NB4 (cell line): Measurements from ENCODE around the gene MEGF6.
"Not testable (repeated sequence)": the region's sequence is repeated elsewhere in the genome, so short reads cannot be mapped to it uniquely, and the experiment has no call there.

Source experiments
- DNase-seq: peaks from one replicate; pipeline ENCODE4 v3.0.0; 2010; ENCODE audit warnings: low read depth
- H3K4me3 ChIP-seq: one replicate; pipeline ENCODE4 v1.5.1; 2011; ENCODE audit warnings: mild to moderate bottlenecking, low read depth, low read length, moderate library complexity
- CTCF ChIP-seq: IDR thresholded peaks from one replicate; pipeline ENCODE4 v1.5.1; 2012; ENCODE audit warnings: low read depth, low read length
- MYC ChIP-seq: IDR thresholded peaks from 2 replicates; pipeline ENCODE4 v1.6.1; 2011; ENCODE audit warnings: low read depth, low read length
- POLR2A ChIP-seq: IDR thresholded peaks from 2 replicates; pipeline ENCODE4 v1.6.1; 2011; ENCODE audit warnings: mild to moderate bottlenecking; ENCODE audit not compliant: insufficient read length; ENCODE audit errors: extremely low read depth
- TF ChIP-seq, protein P1 (sequence below): IDR thresholded peaks from 2 replicates; pipeline ENCODE4 v1.6.1; 2011; ENCODE audit warnings: low read depth, low read length

MEGF6 gene

DNA sequence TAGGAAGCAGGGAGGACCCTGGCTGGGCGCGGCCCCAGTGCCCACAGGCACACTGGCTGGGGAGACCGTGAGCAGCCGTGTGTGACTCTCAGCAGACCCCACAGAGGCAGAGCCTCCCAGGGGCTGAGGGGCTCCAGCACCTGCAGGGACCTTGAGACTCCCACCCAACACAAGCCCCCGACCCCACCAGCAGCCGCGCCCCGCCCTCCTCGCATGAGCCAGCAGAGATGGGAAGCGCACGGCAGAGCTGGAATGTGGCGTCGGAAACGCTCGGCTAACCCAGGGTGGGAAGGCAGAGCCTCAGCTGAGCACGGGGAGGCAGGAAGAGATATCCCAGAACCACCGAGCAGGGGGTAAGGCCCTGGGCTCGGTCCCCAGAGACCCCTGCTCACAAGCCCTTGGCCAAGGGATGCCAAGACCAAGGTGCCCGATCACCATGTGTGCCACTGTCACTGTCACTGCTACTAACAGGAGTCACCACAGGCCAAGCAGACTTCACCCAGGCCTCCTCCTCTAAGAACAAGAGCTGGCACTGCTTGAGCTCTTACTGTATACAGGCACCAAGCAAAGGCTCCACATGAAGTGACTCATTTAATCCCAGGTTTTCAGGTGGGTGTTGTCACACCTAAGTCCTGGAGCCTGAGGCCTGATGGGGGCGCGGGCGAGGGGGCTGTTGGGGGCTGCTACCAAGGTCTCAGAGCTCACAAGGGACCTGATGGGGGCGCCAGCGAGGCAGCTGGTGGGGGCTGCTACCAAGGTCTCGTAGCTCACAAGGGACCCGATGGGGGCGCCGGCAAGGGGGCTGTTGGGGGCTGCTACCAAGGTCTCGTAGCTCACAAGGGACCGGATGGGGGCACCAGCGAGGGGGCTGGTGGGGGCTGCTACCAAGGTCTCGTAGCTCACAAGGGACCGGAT is 20.1 kb downstream of the MEGF6 start:
- TF ChIP-seq CTCF (no peak), POLR2A (no peak), MYC (no peak)
- TF ChIP-seq, protein P1, sequence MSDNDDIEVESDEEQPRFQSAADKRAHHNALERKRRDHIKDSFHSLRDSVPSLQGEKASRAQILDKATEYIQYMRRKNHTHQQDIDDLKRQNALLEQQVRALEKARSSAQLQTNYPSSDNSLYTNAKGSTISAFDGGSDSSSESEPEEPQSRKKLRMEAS = no peak
- no peak for DNase-seq
- no peak overlapping the region for H3K4me3 ChIP-seq

DNA sequence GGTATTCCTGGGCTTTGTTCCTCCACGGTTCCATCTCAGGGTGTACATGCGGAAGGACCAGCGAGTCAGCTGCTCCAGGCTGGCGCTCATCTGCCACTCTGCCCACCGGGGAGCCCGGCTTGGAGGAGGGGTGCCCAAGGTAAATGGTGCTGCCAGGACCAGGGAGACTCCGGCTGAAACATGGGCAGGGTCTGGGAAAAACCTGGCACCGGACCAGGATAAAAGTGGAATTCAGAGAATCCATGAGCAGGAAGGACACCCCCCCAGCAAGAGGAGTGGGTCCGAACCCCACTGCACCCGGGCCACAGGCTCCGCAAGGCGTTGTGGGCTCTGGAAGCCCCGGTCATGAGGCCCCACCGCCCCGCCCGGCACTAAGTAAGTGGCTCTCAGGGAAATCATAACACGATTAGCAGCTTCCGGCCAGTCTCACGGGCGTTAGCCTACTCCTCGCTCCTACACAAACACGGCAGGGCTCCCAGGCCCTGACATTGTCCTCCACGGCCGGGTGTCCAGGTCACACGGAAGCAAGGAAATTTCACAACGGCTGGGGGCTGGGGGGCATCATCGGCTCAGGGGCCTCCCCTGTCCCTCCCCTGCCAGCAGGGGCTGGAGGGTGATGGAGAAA is 21.1 kb downstream of the MEGF6 start:
- no peak overlapping the region for H3K4me3 ChIP-seq
- TF ChIP-seq POLR2A = no peak
- TF ChIP-seq, protein P1 = no peak
- no peak for DNase-seq

DNA sequence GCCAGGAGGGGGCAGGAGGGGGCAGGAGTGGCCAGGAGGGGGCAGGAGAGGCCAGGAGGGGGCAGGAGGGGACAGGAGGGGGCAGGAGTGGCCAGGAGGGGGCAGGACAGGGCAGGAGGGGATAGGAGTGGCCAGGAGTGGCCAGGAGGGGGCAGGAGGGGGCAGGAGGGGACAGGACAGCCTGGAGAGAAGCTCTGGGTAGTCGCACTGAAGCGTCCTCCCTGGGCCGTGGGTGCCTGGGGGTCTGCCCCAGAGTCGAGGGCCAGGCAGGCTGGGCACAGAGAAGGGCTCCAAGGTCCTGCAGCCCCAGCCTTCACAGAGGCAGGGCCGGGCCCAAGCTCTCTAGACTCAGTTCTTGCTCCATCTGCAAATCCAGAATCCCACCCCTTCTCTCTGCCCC is 22.9 kb downstream of the MEGF6 start:
- TF ChIP-seq CTCF (no peak), MYC (no peak), POLR2A (no peak)
- TF ChIP-seq, protein P1 = no peak
- no peak for DNase-seq
- no peak overlapping the region for H3K4me3 ChIP-seq

- no peak for TF ChIP-seq MYC
- TF ChIP-seq POLR2A = no peak
- TF ChIP-seq, protein P1 = no peak
- no peak for TF ChIP-seq CTCF
- H3K4me3 ChIP-seq = no peak overlapping the region
- no peak for DNase-seq
Measured at GRCh38 chr1:3586986-3587759, 24.1 kb downstream of the MEGF6 start.

DNA sequence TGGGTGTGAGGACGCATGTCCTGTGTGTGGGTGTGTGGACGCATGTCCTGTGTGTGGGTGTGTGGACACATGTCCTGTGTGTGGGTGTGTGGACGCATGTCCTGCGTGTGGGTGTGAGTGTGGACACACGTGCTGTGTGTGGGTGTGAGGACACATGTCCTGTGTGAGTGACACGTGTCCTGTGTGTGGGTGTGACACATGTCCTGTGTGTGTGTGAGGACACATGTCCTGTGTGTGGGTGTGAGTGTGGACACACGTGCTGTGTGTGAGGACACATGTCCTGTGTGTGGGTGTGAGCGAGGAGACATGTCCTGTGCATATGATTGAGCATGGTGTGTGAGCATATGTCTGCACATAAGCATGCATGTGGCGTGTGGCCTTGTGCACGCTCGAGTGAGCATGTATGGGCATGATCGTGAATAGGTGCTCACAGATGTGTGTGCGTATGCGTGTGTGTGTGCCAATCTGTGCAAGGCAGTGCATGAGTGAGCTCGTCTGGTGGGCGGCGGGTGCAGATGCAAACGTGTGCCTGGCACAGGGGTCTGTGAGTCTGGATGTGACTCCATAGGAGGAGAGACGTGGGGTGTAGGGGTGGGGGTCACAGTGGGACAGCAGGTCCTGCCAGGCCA is 25.3 kb downstream of the MEGF6 start:
- no peak for DNase-seq
- TF ChIP-seq POLR2A (no peak), CTCF (no peak), MYC (no peak)
- TF ChIP-seq, protein P1 = no peak

GRCh38 chr1:3585353-3585868 is 25.9 kb downstream of the MEGF6 start:
- not testable (repeated sequence) for DNase-seq, H3K4me3 ChIP-seq

More for the DNA sequence above, 25.3 kb downstream of the MEGF6 start:
- H3K4me3 ChIP-seq = no peak overlapping the region
